NCI-H226 (cell line): Measurements from ENCODE around the gene GLDC.
A peak's percentile ranks its signal among the peaks of the same experiment; 100 is the strongest.

Experiments
- DNase-seq: peaks from one replicate; pipeline ENCODE4 v3.0.0-alpha.2; 2015

GLDC gene

DNA sequence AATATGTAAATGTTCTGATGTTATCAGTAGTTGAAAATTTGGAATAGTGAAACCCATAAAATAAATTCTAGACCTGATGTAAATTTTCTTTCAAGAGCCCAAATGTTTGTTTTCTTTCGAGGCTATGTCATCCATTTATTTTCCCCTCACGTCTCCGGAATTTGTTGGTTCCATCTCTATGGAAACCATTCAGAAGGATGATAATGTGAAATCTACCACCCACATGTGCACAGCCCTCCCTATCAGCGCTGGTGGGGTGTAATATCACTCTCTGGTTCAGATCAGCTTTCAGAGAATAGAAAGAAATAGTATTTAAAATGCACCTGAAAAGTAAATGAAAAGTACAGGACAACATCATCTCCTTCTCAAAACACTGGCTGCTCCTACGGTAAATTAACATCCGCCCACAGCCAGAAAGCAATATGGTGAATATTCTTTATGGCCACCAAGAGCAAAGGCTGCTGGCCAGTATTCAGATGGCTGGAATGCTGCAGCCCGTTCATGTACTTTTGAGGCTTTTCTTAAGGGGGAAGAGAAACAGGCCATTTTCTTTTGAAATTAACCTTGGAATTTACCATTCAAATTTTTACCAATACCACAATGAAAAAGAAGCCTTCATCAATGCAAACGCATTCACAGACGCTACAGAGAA is 28.5 kb downstream of the GLDC start:
- no peak for DNase-seq

DNA sequence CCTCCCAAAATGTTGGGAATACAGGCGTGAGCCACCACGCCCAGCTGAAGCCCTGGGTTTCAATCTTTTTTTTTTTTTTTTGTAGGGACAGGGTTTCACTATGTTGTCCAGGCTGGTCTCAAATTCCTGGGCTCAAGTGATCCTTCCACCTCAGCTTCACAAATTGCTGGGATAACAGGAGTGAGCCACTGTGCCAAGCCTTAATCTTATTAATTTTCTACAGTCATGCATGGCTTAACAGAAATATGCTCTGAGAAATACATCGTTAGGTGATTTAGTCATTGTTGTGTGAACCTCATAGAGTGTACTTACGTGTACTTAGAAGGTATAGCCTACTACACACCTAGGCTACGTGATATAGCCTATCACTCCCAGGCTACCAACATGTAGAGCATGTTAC is 31.0 kb downstream of the GLDC start:
- DNase-seq = no peak

DNA sequence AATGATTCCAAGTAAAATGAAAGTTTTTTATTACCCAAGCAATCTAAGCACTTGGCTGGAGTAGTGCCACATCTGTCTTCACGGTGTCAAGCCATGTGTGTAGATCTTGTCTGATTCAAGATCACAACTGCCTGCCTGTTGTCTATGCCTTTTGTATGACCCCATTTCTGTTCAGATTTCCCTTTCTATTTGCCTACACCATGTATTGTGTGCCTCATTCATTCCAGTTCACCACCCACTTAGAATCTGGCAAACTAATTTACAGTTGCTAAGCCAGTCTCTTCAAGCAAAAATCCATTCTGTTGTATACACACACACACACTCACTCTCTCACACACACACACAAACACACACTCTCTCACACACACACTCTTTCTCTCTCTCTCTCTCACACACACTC is 33.7 kb downstream of the GLDC start:
- no peak for DNase-seq

DNA sequence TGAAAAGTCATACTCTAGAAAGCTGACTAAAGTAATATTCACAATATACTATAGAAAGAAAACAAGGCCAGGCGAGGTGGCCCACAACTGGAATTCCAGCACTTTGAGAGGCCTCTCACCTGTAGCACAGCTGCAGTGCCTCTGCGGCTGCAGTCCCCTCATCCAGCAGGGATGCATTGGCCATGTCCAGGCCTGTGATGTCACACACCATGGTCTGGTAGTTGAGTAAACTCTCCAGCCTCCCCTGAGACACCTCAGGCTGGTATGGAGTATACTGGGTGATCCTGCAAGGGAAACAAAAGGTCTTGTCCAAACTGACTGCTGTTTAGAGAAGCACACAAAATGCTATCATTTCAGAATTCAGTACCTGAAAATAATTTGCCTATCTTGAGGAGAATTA is 35.5 kb downstream of the GLDC start:
- DNase-seq = no peak

DNA sequence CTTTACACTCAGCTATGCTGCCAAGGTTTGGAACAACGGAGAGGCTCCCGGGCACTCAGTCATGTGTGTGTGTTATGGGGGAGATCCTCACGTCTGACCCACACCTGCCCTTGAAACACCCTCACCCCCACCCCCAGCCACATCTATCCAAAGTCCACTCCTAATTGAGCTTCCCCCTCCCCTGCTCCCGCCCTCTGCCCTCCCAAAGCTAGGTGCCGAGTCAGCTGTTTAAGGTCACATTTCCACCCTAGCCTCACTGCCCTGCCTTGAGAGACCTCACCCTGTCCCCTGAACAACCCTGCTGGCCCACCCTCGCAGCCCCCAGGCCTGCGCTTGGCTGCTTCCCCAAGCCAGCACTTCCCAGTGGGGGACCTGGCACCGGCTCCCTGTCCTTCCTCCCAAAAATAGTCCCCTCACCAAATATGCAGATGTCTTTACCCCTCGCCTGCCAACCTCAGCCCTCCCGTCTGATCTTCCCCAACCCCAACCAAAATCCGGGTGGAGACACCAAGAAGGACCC is 36.0 kb downstream of the GLDC start:
- DNase-seq = no peak

DNA sequence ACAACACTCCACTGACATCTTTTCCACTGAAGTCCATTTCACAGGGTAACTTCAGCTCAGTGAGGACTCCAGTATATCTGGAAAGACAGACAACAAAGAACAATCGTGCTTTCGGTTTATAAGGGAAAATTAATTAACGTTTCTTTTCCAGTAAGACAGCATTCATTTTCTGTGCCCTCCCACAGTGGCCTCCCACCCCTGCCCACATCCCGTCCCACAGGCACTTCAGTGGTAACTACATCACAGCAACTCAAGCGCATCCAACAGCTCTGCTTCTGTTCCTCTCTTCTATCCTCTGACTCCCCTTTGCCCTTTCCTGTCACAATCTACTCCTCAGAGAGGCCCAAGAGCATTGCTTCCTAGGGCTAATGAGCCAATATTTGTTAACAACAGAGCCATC is 40.3 kb downstream of the GLDC start:
- DNase-seq = no peak

DNA sequence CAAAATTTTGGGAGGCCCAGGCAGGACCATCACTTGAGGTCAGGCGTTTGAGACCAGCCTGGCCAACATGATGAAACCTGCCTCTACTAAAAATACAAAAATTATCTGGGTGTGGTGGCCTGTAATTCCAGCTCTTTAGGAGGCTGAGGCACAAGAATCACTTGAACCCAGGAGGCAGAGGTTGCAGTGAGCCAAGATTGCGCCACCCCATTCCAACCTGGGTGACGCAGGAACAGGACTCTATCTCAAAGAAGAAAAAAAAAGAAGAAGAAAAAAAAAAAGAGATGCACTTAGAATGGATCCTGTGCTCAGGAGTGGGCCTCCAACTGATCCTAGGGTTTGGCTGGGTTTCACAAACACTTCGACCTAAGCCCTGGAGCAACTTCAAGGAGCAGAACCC is 45.1 kb downstream of the GLDC start:
- no peak for DNase-seq

DNA sequence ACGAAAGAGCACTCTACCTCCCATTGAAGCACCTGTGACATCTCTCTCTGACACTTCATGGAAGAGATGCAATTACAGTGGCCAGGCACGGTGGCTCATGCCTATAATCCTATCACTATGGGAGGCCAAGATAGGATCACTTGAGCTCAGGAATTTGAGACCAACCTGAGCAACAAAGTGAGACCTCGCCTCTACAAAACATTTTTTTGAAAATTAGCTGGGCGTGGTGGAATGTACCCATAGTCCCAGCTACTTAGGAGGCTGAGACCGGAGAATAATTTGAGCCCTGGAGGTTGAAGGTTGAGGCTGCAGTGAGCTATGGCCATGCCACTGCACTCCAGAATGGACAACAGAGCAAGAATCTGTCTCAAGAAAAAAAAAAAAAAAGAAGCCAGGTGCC is 45.5 kb downstream of the GLDC start:
- DNase-seq = no peak

DNA sequence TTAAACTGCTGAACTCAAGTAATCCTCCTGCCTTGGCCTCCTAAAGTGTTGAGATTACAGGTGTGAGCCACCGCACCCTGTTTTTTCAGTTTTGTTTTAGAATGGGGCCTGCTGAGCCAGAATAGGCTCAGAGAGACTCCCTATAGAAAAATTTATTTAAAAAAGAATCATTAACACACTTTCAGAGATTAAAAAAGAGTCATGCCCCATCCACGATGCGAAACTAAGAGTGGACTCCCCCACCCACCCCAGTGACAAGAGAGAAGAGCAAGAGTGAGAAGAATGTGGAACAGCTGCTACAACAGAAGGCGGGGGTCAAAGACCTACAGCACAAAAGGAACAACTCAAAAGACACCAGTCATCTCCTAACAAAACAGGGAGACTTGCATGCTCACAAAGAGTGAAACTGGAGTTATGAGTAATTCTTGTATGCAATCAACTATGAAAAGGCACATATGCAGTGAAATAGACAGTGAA is 47.2 kb downstream of the GLDC start:
- DNase-seq = no peak

DNA sequence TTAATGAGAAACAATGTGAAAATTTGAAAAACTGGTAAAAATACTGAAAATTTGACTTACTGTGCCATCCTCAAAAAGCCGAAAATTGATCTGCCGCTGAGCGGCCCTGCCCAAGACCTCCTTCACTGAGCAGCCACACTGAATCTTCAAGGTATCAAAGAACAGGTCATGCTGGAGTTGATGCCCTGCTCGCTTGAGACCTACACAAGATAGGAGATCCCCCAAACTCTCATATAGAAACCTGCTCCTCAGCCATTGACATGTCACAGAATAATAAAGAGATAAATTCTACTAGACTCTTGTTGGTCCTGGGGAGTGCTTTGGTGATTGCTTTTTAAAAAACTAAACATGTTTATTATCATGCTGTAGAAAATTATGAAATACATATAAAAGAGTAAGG is 52.7 kb downstream of the GLDC start:
- DNase-seq = no peak

DNA sequence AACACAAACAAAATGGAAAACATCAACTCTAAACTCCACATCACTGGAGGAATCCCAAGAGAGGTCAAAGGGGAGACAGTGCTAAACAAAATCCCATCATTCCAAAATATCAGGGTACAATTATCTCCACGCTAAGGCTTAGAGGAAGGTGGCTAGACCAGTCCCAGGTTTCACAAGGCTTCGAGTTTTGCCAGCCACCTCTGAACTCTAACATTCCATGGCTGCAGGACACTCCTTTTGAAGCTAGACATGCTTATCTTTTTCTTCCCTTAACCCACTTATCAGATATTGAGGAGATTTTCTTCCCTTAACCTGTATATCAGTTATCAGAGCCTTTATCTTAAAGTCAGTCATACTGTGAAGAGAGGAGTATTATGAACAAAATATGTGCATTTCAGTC is 53.3 kb downstream of the GLDC start:
- DNase-seq = no peak

DNA sequence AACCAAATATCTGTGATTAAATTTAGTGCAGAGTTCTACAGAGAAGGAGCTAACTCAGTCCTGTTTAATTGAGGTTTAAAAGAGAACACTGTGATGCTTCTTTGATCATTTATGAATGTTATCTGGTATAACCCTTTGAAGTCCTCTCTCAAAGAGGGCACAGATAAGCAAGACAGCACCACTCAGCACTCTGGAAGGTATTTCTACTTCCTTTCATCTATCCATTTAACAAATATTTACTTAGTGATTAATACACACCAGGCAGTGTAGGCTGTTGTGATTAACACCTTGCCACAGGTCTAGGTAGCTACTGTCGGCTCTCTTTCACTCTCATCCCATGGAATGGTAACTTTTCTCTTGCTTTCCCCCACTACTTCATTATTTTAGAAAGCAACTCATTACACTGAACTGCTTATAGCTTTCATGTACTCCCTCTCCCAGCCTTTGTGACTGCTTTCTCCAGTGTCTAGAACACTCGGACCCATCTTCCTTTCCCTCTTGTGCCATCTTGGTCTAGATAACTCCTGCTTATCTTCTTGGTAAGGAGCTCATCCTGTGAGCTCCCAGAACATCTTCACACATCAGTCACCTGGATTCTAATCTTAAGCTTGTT is 54.7 kb downstream of the GLDC start:
- no peak for DNase-seq

DNA sequence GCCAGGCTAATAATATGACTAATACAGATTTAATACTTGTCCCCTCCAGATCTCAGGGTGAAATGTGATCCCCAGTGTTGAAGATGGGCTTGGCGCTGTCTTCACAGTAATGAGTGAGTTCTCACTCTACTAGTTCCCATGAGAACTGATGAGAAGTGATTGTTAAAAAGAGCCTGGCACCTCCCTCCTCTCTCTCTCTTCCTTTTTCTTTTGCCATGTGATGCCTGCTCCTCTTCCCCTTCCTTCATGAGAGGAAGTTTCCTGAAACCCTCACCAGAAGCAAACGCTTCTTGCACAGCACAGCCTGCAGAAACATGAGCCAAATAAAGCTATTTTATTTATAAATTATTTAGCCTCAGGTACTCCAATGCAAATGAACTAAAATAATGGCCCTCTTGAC is 55.2 kb downstream of the GLDC start:
- DNase-seq = no peak

DNA sequence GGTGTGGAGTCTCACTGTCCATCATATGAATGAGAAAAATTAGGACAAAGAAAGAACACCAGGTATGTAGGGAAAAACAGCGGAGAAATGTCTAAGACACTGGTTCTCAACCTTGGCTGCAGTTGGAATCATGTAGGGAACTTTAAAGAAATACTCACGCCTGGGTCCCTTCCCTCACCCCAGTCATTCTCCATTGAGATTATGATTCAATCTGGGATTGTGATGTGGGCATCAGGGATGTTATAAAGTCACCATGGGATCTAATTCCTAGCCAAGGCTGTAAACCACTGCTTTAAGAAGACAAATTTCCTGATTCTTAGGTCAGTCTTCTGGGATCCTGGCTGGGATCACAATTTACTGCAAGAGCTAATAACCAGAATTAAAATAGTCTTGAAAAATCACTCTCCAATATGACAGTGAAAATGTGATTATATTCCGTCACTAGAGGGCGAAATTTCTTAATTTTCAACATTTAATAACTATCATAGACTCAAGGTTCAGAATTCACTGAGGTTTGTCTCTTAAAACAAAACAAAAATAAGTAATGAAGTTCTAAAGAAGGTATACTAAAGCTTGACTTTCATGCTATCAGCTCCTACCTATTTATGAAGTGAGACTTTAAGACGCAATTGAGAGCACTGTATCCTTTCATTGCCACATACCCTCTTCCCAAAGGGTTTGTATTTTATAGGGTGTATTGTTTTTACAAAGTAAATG is 60.5 kb downstream of the GLDC start:
- no peak for DNase-seq

DNA sequence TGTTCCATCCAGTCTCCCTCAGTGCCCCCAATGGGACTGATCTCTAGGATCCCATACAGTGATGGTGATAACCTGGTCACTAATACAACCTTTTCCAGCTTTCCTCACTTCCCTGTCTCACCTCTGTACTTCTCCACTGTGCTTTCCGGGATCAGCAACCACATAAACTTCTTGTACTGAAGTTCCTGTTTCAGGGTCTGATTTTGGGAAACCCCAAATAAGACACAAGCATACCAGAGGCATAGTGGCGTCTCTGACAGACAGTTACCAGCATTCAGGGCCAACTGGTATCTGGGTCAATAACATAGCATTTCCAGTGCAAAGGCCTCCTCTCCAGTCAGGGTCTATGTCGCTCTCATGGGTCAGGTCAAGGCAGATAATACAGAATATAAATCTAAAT is 64.3 kb downstream of the GLDC start:
- DNase-seq = no peak

DNA sequence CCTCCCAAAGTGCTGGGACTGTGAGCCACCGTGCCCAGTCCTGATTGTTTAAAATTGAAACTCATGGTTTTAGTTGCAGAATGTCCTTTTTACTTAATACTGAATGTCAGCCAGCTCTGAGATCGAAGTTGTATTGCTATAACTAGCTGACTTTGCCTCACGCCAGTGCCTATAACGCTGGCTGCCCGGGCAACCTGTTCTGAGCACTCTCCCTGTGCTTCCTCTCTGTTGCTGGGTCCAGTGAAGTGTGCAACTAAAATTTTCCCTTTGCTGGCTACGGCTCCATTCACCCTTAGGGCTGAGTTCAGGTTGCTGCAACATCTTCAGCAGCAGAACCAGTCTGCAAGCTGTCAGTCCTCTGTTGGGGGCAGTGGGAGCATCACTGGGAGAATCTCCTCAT is 65.9 kb downstream of the GLDC start:
- no peak for DNase-seq

DNA sequence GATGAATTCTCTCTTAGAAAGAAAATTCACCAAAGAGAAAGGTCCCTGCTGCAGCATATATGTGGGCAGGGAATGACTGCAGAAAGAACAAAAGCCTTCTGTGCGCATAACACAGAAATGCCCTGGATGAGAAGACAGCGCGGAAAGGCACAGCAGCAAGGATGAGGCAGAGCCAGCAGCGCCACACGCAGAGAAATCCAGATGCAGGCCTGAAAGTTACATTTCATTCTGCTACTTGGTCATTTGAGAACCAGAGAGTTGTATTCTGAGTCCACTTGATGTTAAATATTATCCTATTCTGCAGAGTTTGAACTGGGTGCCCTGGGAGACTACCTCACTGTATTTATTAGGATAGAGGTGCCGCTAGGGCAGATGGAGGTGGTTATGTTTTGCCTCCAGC is 68.5 kb downstream of the GLDC start:
- DNase-seq = no peak

DNA sequence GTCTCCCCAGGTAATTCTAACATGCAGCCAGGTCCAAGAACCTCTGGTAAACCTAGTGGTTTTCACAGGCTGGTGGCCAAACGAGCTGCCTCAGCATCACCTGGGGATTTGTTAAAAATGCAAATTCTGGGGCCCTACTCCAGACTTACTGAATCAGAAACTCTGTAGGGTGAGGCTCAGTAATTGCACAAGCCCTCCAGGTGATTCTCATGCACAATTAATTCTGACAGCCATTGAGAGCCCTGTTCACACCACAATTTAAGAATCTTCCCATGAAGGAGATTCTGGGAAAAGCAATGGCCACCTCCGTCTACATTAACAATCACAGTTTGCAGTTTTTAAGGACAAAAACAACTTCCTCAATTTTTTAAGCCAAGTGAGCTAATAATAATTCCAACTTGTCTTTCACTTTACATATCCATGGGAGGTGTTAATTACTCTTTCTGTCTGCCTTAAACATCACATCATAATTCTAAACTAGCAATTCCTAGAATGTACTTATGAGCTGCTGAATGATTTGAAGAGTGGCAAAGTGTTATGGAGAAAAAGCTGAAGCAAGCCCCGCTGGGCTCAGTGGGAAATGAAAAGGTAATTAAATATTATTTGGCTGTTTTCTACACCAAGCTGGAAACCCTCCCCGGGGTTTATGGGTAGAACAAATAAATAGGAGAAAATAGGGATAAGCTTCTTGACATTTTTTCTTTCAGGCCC is 70.0 kb downstream of the GLDC start:
- DNase-seq = no peak

DNA sequence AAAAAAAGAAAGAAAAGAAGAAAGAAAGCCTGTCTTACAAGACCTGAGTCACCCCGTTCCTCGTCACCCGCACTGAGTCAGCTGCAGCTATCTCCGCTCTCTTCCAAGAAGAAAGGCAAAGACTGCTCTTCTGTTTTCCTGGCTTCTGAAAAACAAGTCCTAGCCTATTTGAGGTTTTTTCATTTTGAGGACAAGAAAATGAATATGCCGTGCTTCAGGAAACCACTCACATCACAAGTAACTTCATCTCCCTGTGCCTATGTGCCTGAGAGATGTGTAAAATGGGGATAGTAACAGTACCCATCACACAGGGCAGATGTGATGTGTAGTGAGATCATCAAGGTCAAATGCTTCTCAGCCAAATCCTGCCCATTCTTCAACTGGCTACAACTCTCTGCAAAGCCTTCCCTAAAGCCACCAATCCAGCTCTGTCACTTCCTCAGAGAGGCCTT is 78.4 kb downstream of the GLDC start:
- DNase-seq = peak; percentile 75

DNA sequence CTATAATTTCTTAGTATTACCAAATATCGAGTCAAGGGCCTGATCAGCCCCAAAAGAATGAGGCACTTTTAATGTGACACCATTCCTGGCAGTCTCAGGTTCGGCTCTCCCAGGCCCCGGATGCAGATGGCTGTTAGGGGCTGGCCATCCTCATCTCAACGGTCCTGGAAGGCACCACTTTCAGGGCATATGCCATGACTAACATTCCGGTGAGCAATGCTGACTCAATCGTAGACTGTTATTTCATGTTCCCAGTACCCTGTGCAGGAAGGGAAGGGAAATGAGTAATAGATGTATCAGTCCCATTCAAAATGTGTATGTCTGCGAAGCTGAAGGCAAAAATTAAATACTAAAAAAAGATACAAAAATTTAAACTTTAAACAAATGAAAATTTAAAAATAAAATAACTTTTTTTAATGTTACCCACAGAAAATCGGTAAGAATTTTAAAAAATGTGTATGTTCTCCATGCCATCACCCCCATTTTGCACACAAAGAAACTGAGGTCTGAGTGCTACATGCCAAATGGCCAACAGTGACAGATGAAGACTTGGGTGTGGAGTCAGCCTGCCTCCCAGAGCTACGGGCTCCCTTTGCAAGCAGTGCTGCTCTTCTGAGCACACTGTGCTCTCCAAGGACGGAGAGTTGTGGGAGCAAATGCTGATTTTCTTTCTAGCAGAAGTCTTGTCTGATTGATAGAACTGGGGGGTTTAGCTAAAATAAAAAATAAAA is 79.0 kb downstream of the GLDC start:
- DNase-seq = peak; percentile 94

DNA sequence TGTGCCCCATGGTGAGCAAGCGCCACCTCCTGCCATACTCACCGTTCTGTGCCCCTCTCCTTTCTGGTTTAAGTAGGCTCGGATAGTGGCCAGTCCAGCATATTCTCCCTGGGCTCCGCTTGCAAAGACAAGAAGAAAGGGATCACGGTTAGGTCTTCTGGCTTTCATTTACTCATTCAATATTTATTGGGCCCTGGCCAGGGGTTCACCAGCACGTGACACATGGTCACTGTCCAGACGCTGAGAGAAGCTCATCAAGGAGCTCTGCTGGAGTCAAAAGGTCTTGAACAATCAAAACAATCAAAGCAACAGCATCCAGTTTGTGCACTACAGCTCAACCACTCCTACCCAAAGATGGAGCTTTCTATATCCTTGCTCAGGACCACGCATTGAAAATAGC is 80.2 kb downstream of the GLDC start:
- no peak for DNase-seq

DNA sequence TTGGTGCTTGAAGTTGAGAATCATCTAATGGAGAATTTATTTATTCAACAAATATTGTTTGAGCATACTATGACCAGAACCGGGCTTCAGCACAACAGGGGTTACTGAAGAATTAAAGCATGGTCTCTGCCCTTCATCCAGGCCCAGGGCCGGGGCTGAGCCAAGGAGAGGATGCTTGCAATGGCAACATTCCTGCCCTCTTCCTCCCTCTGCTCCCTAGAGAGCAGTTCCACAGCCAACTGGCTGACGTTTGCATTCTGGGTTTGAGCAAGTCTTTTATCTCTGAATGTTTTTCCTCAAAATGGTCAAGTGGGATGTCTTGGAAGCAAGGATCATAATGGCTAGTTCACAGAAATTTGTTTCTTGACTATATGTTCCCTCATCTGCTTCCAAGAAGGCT is 80.7 kb downstream of the GLDC start:
- DNase-seq = no peak

DNA sequence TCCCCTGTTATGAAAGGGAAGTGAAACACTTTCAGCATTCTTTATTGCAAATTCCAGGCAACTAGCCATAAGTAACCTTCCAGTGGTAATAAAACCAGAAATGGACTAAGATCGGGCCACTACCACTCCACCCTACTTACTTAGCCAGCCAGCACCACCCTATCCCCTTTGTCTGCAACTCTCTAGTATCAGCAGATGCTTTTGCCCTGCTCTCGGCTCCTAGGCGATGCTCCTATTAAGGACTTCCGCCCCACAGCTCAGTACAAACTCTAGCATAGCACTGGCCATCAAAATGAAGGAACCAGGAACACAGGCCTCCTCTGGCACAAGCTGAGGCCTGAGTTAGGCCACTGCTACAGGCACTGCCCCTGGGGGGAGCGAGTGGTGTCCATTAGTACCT is 81.2 kb downstream of the GLDC start:
- no peak for DNase-seq
